Renal cortical epithelial cell (primary cell): ENCODE measurements around the gene HEATR5A. TPM values are rescaled to one million over a fixed set of nuclear protein-coding genes. Genes with fewer than 3 reads are reported as not detected.

Experiments used
- DNase-seq: peaks from one replicate; pipeline ENCODE4 v3.0.0-alpha.2; 2011; ENCODE audit warnings: low read depth
- total RNA-seq: library from RNA; depleted of rRNA; stranded (reverse); fragments of >200 nt; gene quantifications from 2 replicates; pipeline ENCODE4 v1.2.3, GENCODE V29; 2014

The HEATR5A gene
- total RNA-seq, 1 donor from 2014 or later = 36.0 TPM

- no peak for DNase-seq
Observed at GRCh38 chr14:31426663-31427062, 6.3 kb upstream of the HEATR5A start.

GRCh38 chr14:31425905-31426304 lies 5.6 kb upstream of the HEATR5A start:
- DNase-seq = no peak

GRCh38 chr14:31421200-31421599 lies 850 bp upstream of the HEATR5A start:
- no peak for DNase-seq

GRCh38 chr14:31419967-31420318 lies 407 bp downstream of the HEATR5A start:
- DNase-seq = peak; percentile 40

- no peak for DNase-seq
Observed at GRCh38 chr14:31419179-31419966, 977 bp downstream of the HEATR5A start.

GRCh38 chr14:31418440-31418839 lies 1.9 kb downstream of the HEATR5A start:
- DNase-seq = no peak

GRCh38 chr14:31414190-31414833 lies 6.0 kb downstream of the HEATR5A start:
- peak; percentile 72 for DNase-seq

- peak; percentile 23 for DNase-seq
Observed at GRCh38 chr14:31411218-31411727, 9.1 kb downstream of the HEATR5A start.

- no peak for DNase-seq
Observed at GRCh38 chr14:31410048-31410650, 10.2 kb downstream of the HEATR5A start.

GRCh38 chr14:31408421-31408820 lies 11.9 kb downstream of the HEATR5A start:
- no peak for DNase-seq

GRCh38 chr14:31405599-31406232 lies 14.6 kb downstream of the HEATR5A start:
- DNase-seq = no peak

GRCh38 chr14:31405106-31405505 lies 15.2 kb downstream of the HEATR5A start:
- no peak for DNase-seq

GRCh38 chr14:31403707-31404106 lies 16.6 kb downstream of the HEATR5A start:
- DNase-seq = no peak

GRCh38 chr14:31402764-31403439 lies 17.4 kb downstream of the HEATR5A start:
- no peak for DNase-seq

- no peak for DNase-seq
Observed at GRCh38 chr14:31401369-31401932, 18.9 kb downstream of the HEATR5A start.

GRCh38 chr14:31400031-31400638 lies 20.2 kb downstream of the HEATR5A start:
- DNase-seq = no peak

- no peak for DNase-seq
Observed at GRCh38 chr14:31395572-31396205, 24.7 kb downstream of the HEATR5A start.

- DNase-seq = no peak
Observed at GRCh38 chr14:31395119-31395518, 25.2 kb downstream of the HEATR5A start.

- DNase-seq = no peak
Observed at GRCh38 chr14:31391977-31392503, 28.3 kb downstream of the HEATR5A start.

- DNase-seq = no peak
Observed at GRCh38 chr14:31391473-31391872, 28.9 kb downstream of the HEATR5A start.
